Measurements from ENCODE around the gene IQCF2. TPM values are rescaled to one million over a fixed set of nuclear protein-coding genes. Genes with fewer than 3 reads are reported as not detected.

IQCF2 gene
- total RNA-seq, 2 experiments from 2014 or later = not detected

DNA sequence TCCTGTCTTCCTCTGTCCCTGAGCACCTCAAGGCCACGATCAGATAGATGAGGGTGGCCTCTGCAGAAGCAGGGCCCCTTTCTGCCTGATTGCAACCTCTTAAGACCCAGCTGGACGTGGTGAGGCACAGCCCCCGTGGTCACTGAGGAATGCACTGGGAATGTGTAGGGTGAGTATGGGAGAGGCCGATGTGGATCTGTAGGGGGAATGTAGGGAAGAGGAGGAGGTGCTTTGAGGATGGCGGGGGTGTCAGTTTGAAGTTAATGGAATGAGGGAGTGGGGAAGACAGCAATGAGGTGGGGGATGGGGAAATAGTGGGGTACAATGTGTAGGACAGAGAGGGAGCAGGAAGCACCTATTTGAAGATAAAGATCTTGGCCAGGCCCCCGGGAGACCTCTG lies 14.8 kb downstream of the IQCF2 start:
- no peak overlapping the region for H3K4me3 ChIP-seq (ENCODE audit: low read depth, low read length, poor library complexity, severe bottlenecking)
- intact Hi-C loops (cut with micrococcal nuclease; ENCODE audit: unreplicated experiment) = no loop called here
- POLR2A ChIA-PET = no interaction called here
- H3K4me2 ChIP-seq (ENCODE audit: low read length) = no peak overlapping the region
- no peaks in the 10 kb centered on the region for H4K20me1 ChIP-seq (ENCODE audit: insufficient read depth, low read length)
- H3K9me2 ChIP-seq (ENCODE audit: insufficient read depth, low read length) = no peaks in the 10 kb centered on the region
- CTCF ChIA-PET (ENCODE audit: unreplicated experiment) = no interaction called here
- TF ChIP-seq EZH2phosphoT487 (IDR thresholded peaks at IDR 0.05; ENCODE audit: borderline replicate concordance, low read depth, low read length) = no peak
- H3K36me3 ChIP-seq (ENCODE audit: insufficient read depth, low read length) = no peaks in the 10 kb centered on the region
- no peaks in the 10 kb centered on the region for H3K79me2 ChIP-seq (ENCODE audit: insufficient read depth, low read depth, low read length)
- no peak overlapping the region for H3K27ac ChIP-seq (ENCODE audit: low read depth, low read length, poor library complexity, severe bottlenecking)
- H3K4me1 ChIP-seq (ENCODE audit: insufficient read depth, low read length, poor library complexity, severe bottlenecking) = no peaks in the 10 kb centered on the region
- H3K9me3 ChIP-seq (ENCODE audit: low read length) = no peaks in the 10 kb centered on the region
- DNase-seq (ENCODE audit: low spot score) = no peak
- BruUV-seq (replicated peaks) = no TSS peak
- H2AFZ ChIP-seq (ENCODE audit: low read length) = no peak overlapping the region

DNA sequence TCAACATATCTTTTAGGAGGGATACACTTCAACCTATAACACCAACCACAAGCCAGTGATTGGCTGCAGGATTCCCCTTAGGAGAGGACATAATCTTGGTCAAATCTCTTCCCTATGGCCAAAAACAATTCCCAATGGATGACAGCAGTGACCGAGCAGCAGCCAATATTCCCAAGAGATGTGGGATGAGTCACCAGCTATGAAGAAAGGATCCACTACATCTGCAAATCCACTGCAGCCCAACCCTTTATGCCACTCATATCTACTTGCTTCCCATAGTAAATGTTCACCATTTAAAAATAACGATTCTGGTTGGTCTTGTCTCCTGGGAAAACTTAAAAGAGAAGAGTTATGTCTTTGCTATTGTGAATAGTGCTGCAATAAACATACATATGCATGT lies 18.5 kb downstream of the IQCF2 start:
- Histone ChIP-seq H2AFZ (ENCODE audit: low read length) (no peak overlapping the region), H3K4me3 (ENCODE audit: low read depth, low read length, poor library complexity, severe bottlenecking) (no peak overlapping the region), H4K20me1 (ENCODE audit: insufficient read depth, low read length) (no peaks in the 10 kb centered on the region), H3K4me1 (ENCODE audit: insufficient read depth, low read length, poor library complexity, severe bottlenecking) (no peaks in the 10 kb centered on the region), H3K36me3 (ENCODE audit: insufficient read depth, low read length) (no peaks in the 10 kb centered on the region), H3K9me2 (ENCODE audit: insufficient read depth, low read length) (no peaks in the 10 kb centered on the region), H3K9me3 (ENCODE audit: low read length) (no peaks in the 10 kb centered on the region), H3K79me2 (ENCODE audit: insufficient read depth, low read depth, low read length) (no peaks in the 10 kb centered on the region), H3K4me2 (ENCODE audit: low read length) (no peak overlapping the region), H3K27ac (ENCODE audit: low read depth, low read length, poor library complexity, severe bottlenecking) (no peak overlapping the region)
- intact Hi-C loops (cut with micrococcal nuclease; ENCODE audit: unreplicated experiment) = no loop called here
- CTCF ChIA-PET (ENCODE audit: unreplicated experiment) = no interaction called here
- TF ChIP-seq EZH2phosphoT487 (IDR thresholded peaks at IDR 0.05; ENCODE audit: borderline replicate concordance, low read depth, low read length) = no peak
- TF ChIP-seq, protein P1, sequence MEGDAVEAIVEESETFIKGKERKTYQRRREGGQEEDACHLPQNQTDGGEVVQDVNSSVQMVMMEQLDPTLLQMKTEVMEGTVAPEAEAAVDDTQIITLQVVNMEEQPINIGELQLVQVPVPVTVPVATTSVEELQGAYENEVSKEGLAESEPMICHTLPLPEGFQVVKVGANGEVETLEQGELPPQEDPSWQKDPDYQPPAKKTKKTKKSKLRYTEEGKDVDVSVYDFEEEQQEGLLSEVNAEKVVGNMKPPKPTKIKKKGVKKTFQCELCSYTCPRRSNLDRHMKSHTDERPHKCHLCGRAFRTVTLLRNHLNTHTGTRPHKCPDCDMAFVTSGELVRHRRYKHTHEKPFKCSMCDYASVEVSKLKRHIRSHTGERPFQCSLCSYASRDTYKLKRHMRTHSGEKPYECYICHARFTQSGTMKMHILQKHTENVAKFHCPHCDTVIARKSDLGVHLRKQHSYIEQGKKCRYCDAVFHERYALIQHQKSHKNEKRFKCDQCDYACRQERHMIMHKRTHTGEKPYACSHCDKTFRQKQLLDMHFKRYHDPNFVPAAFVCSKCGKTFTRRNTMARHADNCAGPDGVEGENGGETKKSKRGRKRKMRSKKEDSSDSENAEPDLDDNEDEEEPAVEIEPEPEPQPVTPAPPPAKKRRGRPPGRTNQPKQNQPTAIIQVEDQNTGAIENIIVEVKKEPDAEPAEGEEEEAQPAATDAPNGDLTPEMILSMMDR (conservative IDR thresholded peaks at IDR 0.05; ENCODE audit: low read length) = no peak
- no TSS peak for BruUV-seq (replicated peaks)
- no peak for DNase-seq (ENCODE audit: low spot score)
- POLR2A ChIA-PET = no interaction called here

DNA sequence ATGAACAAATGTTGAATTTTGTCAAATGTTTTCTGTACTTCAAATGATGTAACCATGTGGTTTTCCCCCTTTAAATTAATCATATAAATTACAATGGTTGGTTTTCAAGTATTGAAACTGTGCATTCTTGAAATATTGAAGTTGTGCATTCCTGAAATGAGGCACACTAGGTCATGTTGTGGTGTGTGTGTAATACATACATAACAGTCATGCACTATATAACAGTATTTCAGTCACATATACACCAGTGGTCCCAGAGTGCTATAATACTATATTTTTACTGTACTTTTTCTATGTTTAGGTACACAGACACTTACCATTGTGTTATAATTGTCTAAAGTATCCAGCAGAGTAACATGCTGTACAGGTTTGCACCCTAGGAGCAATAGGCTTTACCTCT lies 25.0 kb downstream of the IQCF2 start:
- no peaks in the 10 kb centered on the region for H3K9me3 ChIP-seq (ENCODE audit: low read length)
- ChIA-PET POLR2A (no interaction called here), CTCF (ENCODE audit: unreplicated experiment) (no interaction called here)
- H3K4me3 ChIP-seq (ENCODE audit: low read depth, low read length, poor library complexity, severe bottlenecking) = no peak overlapping the region
- no peak overlapping the region for H3K27ac ChIP-seq (ENCODE audit: low read depth, low read length, poor library complexity, severe bottlenecking)
- no TSS peak for BruUV-seq (replicated peaks)
- no peaks in the 10 kb centered on the region for H3K9me2 ChIP-seq (ENCODE audit: insufficient read depth, low read length)
- no peak overlapping the region for H3K4me2 ChIP-seq (ENCODE audit: low read length)
- intact Hi-C loops (cut with micrococcal nuclease; ENCODE audit: unreplicated experiment) = no loop called here
- no peaks in the 10 kb centered on the region for H3K79me2 ChIP-seq (ENCODE audit: insufficient read depth, low read depth, low read length)
- no peaks in the 10 kb centered on the region for H4K20me1 ChIP-seq (ENCODE audit: insufficient read depth, low read length)
- H3K36me3 ChIP-seq (ENCODE audit: insufficient read depth, low read length) = no peaks in the 10 kb centered on the region
- H2AFZ ChIP-seq (ENCODE audit: low read length) = no peak overlapping the region
- DNase-seq (ENCODE audit: low spot score) = no peak
- H3K4me1 ChIP-seq (ENCODE audit: insufficient read depth, low read length, poor library complexity, severe bottlenecking) = no peaks in the 10 kb centered on the region
- TF ChIP-seq EZH2phosphoT487 (IDR thresholded peaks at IDR 0.05; ENCODE audit: borderline replicate concordance, low read depth, low read length) = no peak
- TF ChIP-seq, protein P1 (conservative IDR thresholded peaks at IDR 0.05; ENCODE audit: low read length) = no peak
